Ovary (tissue), 3 donors: ENCODE results near the gene HABP4.

Experiments used
- EP300 ChIP-seq: sonication (generic); formaldehyde crosslinking; IDR thresholded peaks from one replicate; pipeline ENCODE4 v1.6.1; 2017; ENCODE audit warnings: antibody characterized with exemption
- POLR2A ChIP-seq: fragments of 450-650 bp; IDR thresholded peaks from one replicate; pipeline ENCODE4 v1.6.1; 2017; ENCODE audit warnings: antibody characterized with exemption, mild to moderate bottlenecking, moderate library complexity
- TF ChIP-seq, protein P1 (sequence below), 3 donors: fragments of 450-650 bp in 2 of 3; fragments of 200-600 bp in 1 of 3; IDR thresholded peaks; one replicate each; pipeline versions ENCODE4 v1.5.1 to v1.8.0; 2016 to 2022; ENCODE audit warnings: antibody characterized with exemption in 3 of 3, mild to moderate bottlenecking in 1 of 3
- donor health status: DM: no; HTN: no; CAD: no.

DNA sequence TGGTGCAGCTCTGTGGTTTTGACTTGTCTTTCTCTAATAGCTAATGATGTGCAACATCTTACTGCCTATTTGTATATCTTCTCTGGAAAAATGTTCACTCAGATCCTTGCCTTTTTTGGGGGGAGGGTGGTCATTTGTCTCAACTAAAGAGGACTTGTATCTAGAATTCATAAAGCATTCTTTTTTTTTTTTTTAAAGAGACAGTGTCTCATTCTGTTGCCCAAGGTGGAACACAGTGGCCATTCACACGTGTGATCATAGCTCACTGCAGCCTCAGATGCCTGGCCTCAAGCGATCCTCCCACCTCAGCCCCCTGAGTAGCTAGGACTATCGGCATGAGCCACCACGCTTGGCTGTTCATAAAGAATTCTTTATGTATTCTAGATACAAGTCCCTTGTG, 33.2 kb downstream of the HABP4 start:
- TF ChIP-seq, protein P1, sequence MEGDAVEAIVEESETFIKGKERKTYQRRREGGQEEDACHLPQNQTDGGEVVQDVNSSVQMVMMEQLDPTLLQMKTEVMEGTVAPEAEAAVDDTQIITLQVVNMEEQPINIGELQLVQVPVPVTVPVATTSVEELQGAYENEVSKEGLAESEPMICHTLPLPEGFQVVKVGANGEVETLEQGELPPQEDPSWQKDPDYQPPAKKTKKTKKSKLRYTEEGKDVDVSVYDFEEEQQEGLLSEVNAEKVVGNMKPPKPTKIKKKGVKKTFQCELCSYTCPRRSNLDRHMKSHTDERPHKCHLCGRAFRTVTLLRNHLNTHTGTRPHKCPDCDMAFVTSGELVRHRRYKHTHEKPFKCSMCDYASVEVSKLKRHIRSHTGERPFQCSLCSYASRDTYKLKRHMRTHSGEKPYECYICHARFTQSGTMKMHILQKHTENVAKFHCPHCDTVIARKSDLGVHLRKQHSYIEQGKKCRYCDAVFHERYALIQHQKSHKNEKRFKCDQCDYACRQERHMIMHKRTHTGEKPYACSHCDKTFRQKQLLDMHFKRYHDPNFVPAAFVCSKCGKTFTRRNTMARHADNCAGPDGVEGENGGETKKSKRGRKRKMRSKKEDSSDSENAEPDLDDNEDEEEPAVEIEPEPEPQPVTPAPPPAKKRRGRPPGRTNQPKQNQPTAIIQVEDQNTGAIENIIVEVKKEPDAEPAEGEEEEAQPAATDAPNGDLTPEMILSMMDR (IDR thresholded peaks at IDR 0.05) = no peak
- TF ChIP-seq POLR2A = no peak
- TF ChIP-seq EP300 = no peak
